Urinary bladder (tissue), 4 donors: Measurements from ENCODE around the gene DNAJB12. TPM values are rescaled to one million over a fixed set of nuclear protein-coding genes. Genes with fewer than 3 reads are reported as not detected.
A peak's percentile ranks its signal among the peaks of the same experiment; 100 is the strongest.
"Not testable (repeated sequence)": the region's sequence is repeated elsewhere in the genome, so short reads cannot be mapped to it uniquely, and the experiment has no call there.

ENCODE experiments used
- DNase-seq: peaks from one replicate; pipeline ENCODE4 v3.0.0-alpha.2; 2015; ENCODE audit errors: extremely low spot score
- H3K27ac ChIP-seq: one replicate; pipeline ENCODE4 v1.5.1; 2013; ENCODE audit warnings: low read depth, mild to moderate bottlenecking, moderate library complexity
- H3K36me3 ChIP-seq: one replicate; pipeline ENCODE4 v1.6.1; 2013; ENCODE audit warnings: mild to moderate bottlenecking, moderate library complexity; ENCODE audit not compliant: insufficient read depth
- H3K4me1 ChIP-seq: one replicate; pipeline ENCODE4 v1.6.1; 2013; ENCODE audit warnings: mild to moderate bottlenecking, moderate library complexity; ENCODE audit not compliant: insufficient read depth
- H3K4me3 ChIP-seq: one replicate; pipeline ENCODE4 v1.5.1; 2013; ENCODE audit warnings: low read depth, low read length
- WGBS: extraction: QIAGEN DNeasy Blood & Tissue Kit; methylation state at CpG from one replicate; pipeline ENCODE4 v1.1.7; 2013; 5-methylcytosine and 5-hydroxymethylcytosine counted together
- polyA plus RNA-seq: library from polyadenylated mRNA; stranded (reverse); fragments of 200-250 nt; gene quantifications from one replicate; pipeline ENCODE4 v1.2.3, GENCODE V29; 2013
- total RNA-seq: library from RNA; depleted of rRNA; stranded (reverse); fragments of >200 nt; gene quantifications from one replicate; pipeline ENCODE4 v1.2.3, GENCODE V29; 2014
- donor health status: healthy with polysubstance abuse.
- donor health status: healthy.

Gene DNAJB12
- total and polyA plus RNA-seq, 2 donors, result 21.9 to 26.7 TPM

DNA sequence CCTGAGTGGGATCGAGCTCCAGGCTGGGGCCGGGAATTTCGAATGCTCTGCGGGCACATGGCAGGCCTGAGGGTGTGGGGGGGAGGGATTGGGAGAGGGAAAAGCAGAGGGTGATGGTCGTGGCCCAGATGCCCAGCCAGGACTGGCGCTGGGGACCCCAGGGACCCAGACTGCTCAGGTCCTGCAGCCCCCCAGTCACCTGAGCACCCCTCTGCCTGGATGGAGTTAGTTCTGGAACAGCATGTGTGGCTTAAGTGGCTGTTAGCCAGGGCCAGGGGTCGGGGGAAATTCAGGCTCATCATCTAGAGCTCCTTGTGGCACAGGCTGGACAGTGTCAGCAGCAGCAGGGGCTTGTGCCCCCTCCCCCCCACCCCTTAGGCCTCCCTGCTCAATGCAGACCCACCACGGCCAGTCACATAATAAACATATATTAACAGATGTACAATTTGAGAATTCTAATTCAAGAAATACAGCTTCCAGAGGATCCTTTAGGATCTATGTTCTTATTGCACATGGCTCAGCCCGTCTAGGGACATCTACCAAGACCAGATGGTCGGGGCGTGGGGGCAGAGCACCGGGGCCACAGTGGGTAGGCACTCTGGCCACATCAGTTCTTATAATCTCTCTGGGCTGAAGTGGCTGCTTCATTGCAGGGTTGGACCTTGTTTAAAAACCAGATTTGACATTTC lies 22.2 kb downstream of the DNAJB12 start:
- no peaks in the 10 kb centered on the region for H3K4me1 ChIP-seq
- peak overlapping the region; percentile 38 for H3K27ac ChIP-seq
- H3K36me3 ChIP-seq, result no peaks in the 10 kb centered on the region
- whole genome bisulfite sequencing, result 51% methylated on average over 12 of the region's 12 CpGs
- no peak for DNase-seq
- no peak overlapping the region for H3K4me3 ChIP-seq

DNA sequence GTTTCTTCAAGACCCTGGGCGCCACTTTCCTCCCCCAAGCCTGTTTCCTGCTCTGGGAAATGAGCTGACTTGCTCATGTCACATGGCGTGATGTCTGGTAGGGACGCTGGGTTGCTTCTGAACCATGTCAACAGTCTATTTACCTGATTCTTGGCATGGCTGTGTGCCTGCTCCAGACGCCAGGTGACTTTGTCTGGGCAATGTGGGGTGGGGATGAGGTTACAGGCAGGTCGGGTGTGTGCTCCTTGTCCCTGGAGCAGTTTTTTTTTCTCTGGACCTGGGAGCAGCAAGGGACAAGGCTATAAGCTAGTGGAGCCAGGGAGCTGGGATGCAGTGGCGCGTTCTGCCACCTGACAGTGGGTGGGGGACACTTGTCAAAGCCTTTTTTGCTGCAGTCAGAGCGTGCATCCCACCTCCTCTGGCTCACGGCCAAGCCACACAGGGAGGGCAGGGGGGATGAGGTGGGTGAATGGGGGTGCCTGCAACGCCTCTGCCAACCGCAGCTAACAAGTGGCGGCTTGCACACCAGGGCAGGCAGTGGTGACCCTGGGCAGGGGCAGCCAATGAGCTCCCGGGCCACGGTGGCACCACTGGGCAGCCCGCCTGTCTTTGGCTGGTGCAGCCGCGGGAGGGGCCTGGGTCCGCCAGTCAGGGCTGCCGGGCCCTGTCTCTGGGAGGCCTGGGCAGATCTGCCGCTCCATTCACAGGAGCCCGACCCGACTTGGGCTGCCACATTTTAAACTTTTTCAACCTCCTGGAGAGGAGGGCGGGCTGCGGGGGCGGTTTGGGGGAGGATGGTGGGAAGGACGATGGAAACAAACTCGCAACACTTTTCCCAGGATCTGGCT lies 22.9 kb downstream of the DNAJB12 start:
- no peak for DNase-seq
- H3K4me1 ChIP-seq, result no peaks in the 10 kb centered on the region
- WGBS, result 12% methylated on average over 27 of the region's 27 CpGs
- H3K36me3 ChIP-seq, result no peaks in the 10 kb centered on the region
- peak overlapping the region; percentile 38 for H3K27ac ChIP-seq
- H3K4me3 ChIP-seq, result no peak overlapping the region

GRCh38 chr10:72330069-72330426 lies 24.7 kb downstream of the DNAJB12 start:
- Histone ChIP-seq H3K4me1 (peaks cover 4% of the 10 kb centered on the region), H3K27ac (no peak overlapping the region), H3K4me3 (no peak overlapping the region), H3K36me3 (no peaks in the 10 kb centered on the region)
- 95% methylated on average over 2 of the region's 2 CpGs for WGBS
- no peak for DNase-seq

- Histone ChIP-seq H3K4me3 (no peak overlapping the region), H3K36me3 (no peaks in the 10 kb centered on the region), H3K27ac (no peak overlapping the region), H3K4me1 (peaks cover 6% of the 10 kb centered on the region)
- no peak for DNase-seq
- 83% methylated on average over 11 of the region's 11 CpGs for WGBS
Measured at GRCh38 chr10:72329290-72330068, 25.2 kb downstream of the DNAJB12 start.

- no peak overlapping the region for H3K27ac ChIP-seq
- no peak overlapping the region for H3K4me3 ChIP-seq
- no peak for DNase-seq
- H3K36me3 ChIP-seq, result no peaks in the 10 kb centered on the region
- WGBS, result 61% methylated on average over 5 of the region's 5 CpGs
- H3K4me1 ChIP-seq, result peaks cover 6% of the 10 kb centered on the region
Measured at GRCh38 chr10:72328829-72329204, 25.9 kb downstream of the DNAJB12 start.

GRCh38 chr10:72328045-72328828 lies 26.5 kb downstream of the DNAJB12 start:
- DNase-seq, result no peak
- Histone ChIP-seq H3K4me1 (peaks cover 6% of the 10 kb centered on the region), H3K4me3 (no peak overlapping the region), H3K27ac (no peak overlapping the region), H3K36me3 (no peaks in the 10 kb centered on the region)
- 20% methylated on average over 14 of the region's 14 CpGs for WGBS

GRCh38 chr10:72326665-72327603 lies 27.8 kb downstream of the DNAJB12 start:
- H3K4me1 ChIP-seq, H3K4me3 ChIP-seq, H3K36me3 ChIP-seq, H3K27ac ChIP-seq, DNase-seq: not testable (repeated sequence)
- WGBS, result 77% methylated on average over 32 of the region's 32 CpGs

GRCh38 chr10:72325243-72326175 lies 29.2 kb downstream of the DNAJB12 start:
- WGBS, result 68% methylated on average over 49 of the region's 49 CpGs
- H3K4me3 ChIP-seq, DNase-seq, H3K4me1 ChIP-seq, H3K36me3 ChIP-seq: not testable (repeated sequence)
- H3K27ac ChIP-seq, result peak overlapping the region; percentile 49

DNA sequence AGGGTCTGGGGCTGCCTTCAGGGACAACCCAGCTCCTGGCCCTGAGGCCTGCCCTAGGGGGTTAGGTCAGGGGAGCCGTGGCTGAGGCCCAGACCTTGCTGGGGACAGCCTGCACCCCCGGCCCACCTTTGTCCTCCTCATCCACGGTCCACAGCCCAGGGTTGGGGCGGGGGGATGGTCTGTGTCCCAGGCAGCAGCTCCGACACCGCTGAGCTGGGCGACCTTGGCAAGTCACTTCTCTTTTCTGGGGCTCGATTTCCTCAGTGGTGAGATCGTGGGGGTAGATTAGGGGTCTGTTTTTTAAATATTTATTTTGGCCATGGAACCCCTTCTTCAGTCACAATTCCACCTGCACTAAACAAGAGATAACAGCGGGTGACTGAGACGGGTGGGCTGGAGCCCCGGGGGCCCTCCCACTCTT lies 30.9 kb downstream of the DNAJB12 start:
- H3K4me1 ChIP-seq, result peaks cover 6% of the 10 kb centered on the region
- H3K36me3 ChIP-seq, result no peaks in the 10 kb centered on the region
- whole genome bisulfite sequencing, result 80% methylated on average over 12 of the region's 12 CpGs
- DNase-seq, result no peak
- no peak overlapping the region for H3K27ac ChIP-seq
- H3K4me3 ChIP-seq, result no peak overlapping the region

DNA sequence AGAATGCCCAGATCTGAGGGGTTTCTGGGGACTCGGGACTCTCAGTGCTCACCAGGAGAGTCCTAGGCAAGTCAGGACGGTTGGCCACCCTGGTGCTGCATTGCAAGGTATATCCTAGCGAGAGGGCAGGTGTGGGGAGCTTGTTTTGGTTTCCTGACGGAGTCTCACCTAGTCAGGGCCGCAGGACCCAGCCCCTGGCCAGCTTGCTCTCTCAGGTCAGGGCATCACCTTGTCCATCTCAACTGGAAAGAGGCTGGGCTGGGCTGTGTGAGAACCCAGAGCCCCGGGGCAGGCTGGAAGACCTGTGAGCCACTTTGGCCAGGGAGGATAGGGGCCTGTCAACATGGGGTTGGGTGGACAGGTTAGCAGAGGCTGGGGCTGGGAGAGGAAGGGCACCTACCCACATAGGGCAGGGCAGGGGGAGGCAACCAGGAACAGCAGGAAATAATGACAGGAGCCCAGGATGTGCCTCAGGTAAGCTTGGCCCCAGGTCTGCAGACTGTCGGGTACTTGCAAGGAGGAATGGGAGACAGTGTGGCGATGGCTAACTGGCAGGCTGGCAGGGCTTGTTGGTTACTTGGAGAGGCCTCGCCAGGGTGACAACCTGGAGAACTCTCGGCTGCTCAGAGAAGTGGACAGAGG lies 31.5 kb downstream of the DNAJB12 start:
- Histone ChIP-seq H3K27ac (peak overlapping the region; percentile 72), H3K4me1 (peaks cover 6% of the 10 kb centered on the region)

GRCh38 chr10:72322280-72323058 lies 32.2 kb downstream of the DNAJB12 start:
- H3K36me3 ChIP-seq, result no peaks in the 10 kb centered on the region
- DNase-seq, result no peak
- peak overlapping the region; percentile 72 for H3K27ac ChIP-seq
- 85% methylated on average over 16 of the region's 16 CpGs for WGBS
- peaks cover 6% of the 10 kb centered on the region for H3K4me1 ChIP-seq
- no peak overlapping the region for H3K4me3 ChIP-seq

More for the DNA sequence above, 31.5 kb downstream of the DNAJB12 start:
- no peak for DNase-seq
- 95% methylated on average over 10 of the region's 10 CpGs for WGBS
- Histone ChIP-seq H3K4me3 (no peak overlapping the region), H3K36me3 (no peaks in the 10 kb centered on the region)
